Mesenchymal stem cell (in vitro differentiated cells and primary cell): ENCODE results near the gene DCST2.

ENCODE experiments used
- DNase-seq: peaks from one replicate; pipeline ENCODE4 v3.0.0-alpha.2; 2013
- H2AFZ ChIP-seq: one replicate; pipeline ENCODE4 v1.6.1; 2013; ENCODE audit warnings: low read depth, mild to moderate bottlenecking, control low read depth, inconsistent platforms, low read length, moderate library complexity
- H2AK5ac ChIP-seq: 2 replicates; pipeline ENCODE4 v1.6.1; 2013; ENCODE audit warnings: low read length, moderate library complexity, mild to moderate bottlenecking, inconsistent platforms; ENCODE audit not compliant: severe bottlenecking
- H2BK120ac ChIP-seq: one replicate; pipeline ENCODE4 v1.6.1; 2013; ENCODE audit warnings: low read depth, mild to moderate bottlenecking, inconsistent platforms, low read length, moderate library complexity
- H2BK12ac ChIP-seq, 2 experiments: one replicate each; pipeline ENCODE4 v1.6.1; 2013; ENCODE audit warnings: inconsistent platforms in 2 of 2, low read length in 2 of 2, mild to moderate bottlenecking in 2 of 2, moderate library complexity in 2 of 2, control low read depth in 1 of 2
- H2BK15ac ChIP-seq: one replicate; pipeline ENCODE4 v1.6.1; 2013; ENCODE audit warnings: mild to moderate bottlenecking, low read depth, inconsistent platforms; ENCODE audit not compliant: poor library complexity, severe bottlenecking
- H2BK5ac ChIP-seq: 2 replicates; pipeline ENCODE4 v1.6.1; 2013; ENCODE audit warnings: low read depth, mild to moderate bottlenecking, low read length, control low read depth, inconsistent platforms; ENCODE audit not compliant: poor library complexity, severe bottlenecking
- H3K14ac ChIP-seq, 2 experiments: one replicate each; pipeline ENCODE4 v1.6.1; 2013; ENCODE audit warnings: inconsistent platforms in 2 of 2, low read length in 2 of 2, control low read depth in 1 of 2, mild to moderate bottlenecking in 1 of 2, moderate library complexity in 1 of 2
- H3K18ac ChIP-seq, 2 experiments: one replicate each; pipeline ENCODE4 v1.6.1; 2013; ENCODE audit warnings: inconsistent platforms in 2 of 2, low read length in 2 of 2, control low read depth in 1 of 2, low read depth in 1 of 2, mild to moderate bottlenecking in 1 of 2
- H3K23ac ChIP-seq, 2 experiments: one replicate each; pipeline ENCODE4 v1.6.1; 2013; ENCODE audit warnings: inconsistent platforms in 2 of 2, low read length in 2 of 2, mild to moderate bottlenecking in 2 of 2, moderate library complexity in 2 of 2, control low read depth in 1 of 2
- H3K27ac ChIP-seq: 2 replicates; pipeline ENCODE4 v1.5.1; 2013; ENCODE audit warnings: mild to moderate bottlenecking, moderate library complexity, low read length, control low read depth, inconsistent platforms; ENCODE audit not compliant: poor library complexity, severe bottlenecking
- H3K27me3 ChIP-seq, 2 experiments: 2 replicates each; pipeline versions ENCODE4 v1.6.1 to v1.7.0; 2013; ENCODE audit warnings: low read length in 2 of 2, mild to moderate bottlenecking in 2 of 2, moderate library complexity in 2 of 2, control low read depth in 1 of 2, inconsistent platforms in 1 of 2; ENCODE audit not compliant: control insufficient read depth in 1 of 2, insufficient read depth in 1 of 2
- H3K36me3 ChIP-seq, 2 experiments: 2 replicates each; pipeline versions ENCODE4 v1.6.1 to v1.7.0; 2013; ENCODE audit warnings: low read length in 2 of 2, control low read depth in 1 of 2, inconsistent platforms in 1 of 2, low read depth in 1 of 2, mild to moderate bottlenecking in 1 of 2; ENCODE audit not compliant: insufficient read depth in 2 of 2, control insufficient read depth in 1 of 2
- H3K4ac ChIP-seq, 2 experiments: one replicate each; pipeline ENCODE4 v1.6.1; 2013; ENCODE audit warnings: inconsistent platforms in 2 of 2, low read length in 2 of 2, mild to moderate bottlenecking in 2 of 2, moderate library complexity in 2 of 2, control low read depth in 1 of 2, low read depth in 1 of 2
- H3K4me1 ChIP-seq: 2 replicates; pipeline ENCODE4 v1.6.1; 2013; ENCODE audit warnings: low read depth, low read length, control low read depth; ENCODE audit not compliant: control insufficient read depth, insufficient read depth
- H3K4me2 ChIP-seq: 2 replicates; pipeline ENCODE4 v1.6.1; 2013; ENCODE audit warnings: low read length, mild to moderate bottlenecking, inconsistent platforms; ENCODE audit not compliant: poor library complexity, severe bottlenecking
- H3K4me3 ChIP-seq, 2 experiments: 2 replicates each; pipeline versions ENCODE4 v1.5.1 to v1.7.0; 2013; ENCODE audit warnings: low read length in 2 of 2, mild to moderate bottlenecking in 2 of 2, control low read depth in 1 of 2, low read depth in 1 of 2; ENCODE audit not compliant: insufficient read depth in 1 of 2
- H3K79me1 ChIP-seq: replicated peaks from 2 replicates; pipeline ENCODE4 v1.6.1; 2013; ENCODE audit warnings: mild to moderate bottlenecking, control low read depth, low read length, inconsistent platforms; ENCODE audit not compliant: poor library complexity, severe bottlenecking
- H3K9ac ChIP-seq: 2 replicates; pipeline ENCODE4 v1.7.0; 2013; ENCODE audit warnings: mild to moderate bottlenecking, low read length, moderate library complexity
- H3K9me3 ChIP-seq: 2 replicates; pipeline ENCODE4 v1.7.0; 2013; ENCODE audit warnings: mild to moderate bottlenecking, low read length; ENCODE audit not compliant: control insufficient read depth
- H4K8ac ChIP-seq: one replicate; pipeline ENCODE4 v1.6.1; 2013; ENCODE audit warnings: inconsistent platforms, mild to moderate bottlenecking, low read length, moderate library complexity
- H4K91ac ChIP-seq: one replicate; pipeline ENCODE4 v1.6.1; 2013; ENCODE audit warnings: mild to moderate bottlenecking, low read length, inconsistent platforms
- WGBS: methylation state at CpG from one replicate; pipeline ENCODE4 v1.1.7; 2013; ENCODE audit warnings: mixed read lengths; 5-methylcytosine and 5-hydroxymethylcytosine counted together

Gene DCST2

DNA sequence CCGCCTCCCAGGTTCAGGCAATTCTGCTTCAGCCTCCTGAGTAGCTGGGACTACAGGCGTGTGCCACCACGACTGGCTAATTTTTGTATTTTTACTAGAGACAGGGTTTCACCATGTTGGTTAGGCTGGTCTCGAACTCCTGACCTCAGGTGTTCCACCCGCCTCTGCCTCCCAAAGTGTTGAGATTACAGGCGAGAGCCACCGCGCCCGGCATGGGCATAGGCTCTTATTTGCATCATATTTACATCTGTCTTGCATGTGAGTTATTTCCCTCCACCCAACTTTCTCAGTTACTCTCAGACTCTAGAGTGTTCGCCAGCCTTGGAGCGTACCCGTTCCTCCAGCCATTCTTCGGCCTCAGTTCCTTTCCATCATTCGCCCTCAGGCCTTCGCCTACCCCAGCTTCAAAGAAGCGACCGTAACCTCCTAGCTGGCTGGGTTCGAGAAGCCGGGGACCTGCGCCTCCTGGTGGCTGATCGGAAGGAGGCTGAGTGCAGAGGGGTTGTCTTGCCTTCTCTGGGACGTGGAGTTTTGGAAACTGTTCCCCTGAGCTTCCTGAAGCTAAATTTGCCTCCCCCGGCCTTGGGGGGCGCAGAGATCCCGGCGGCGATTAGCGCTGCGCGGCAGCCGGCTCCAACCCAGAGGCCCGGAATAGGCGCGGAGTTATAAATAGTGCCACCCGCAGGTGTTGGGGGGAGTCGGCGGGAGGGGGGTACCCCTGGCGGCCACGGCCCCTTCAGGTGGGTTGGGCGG is 34.6 kb downstream of the DCST2 start:
- 33% methylated on average over 26 of the region's 40 CpGs for WGBS
- peak; percentile 62 for DNase-seq
- H2BK5ac ChIP-seq: no peak overlapping the region

GRCh38 chr1:154998201-154998780 is 35.3 kb downstream of the DCST2 start:
- H2BK12ac ChIP-seq: peak overlapping the region in 1 of 2 experiments; percentile 55
- no peak overlapping the region for H2BK15ac ChIP-seq
- no peaks in the 10 kb centered on the region for H3K9me3 ChIP-seq
- H3K9ac ChIP-seq: peak overlapping the region; percentile 66
- no peak overlapping the region for H3K4me2 ChIP-seq
- no peak overlapping the region for H2BK5ac ChIP-seq
- no peak overlapping the region for H4K91ac ChIP-seq
- H3K36me3 ChIP-seq: peaks cover 0 to 4% of the 10 kb centered on the region in 2 experiments
- no peak overlapping the region for H3K4me3 ChIP-seq
- no peak for DNase-seq
- no peak overlapping the region for H3K14ac ChIP-seq
- H2AK5ac ChIP-seq: peak overlapping the region; percentile 17
- peaks cover 7% of the 10 kb centered on the region for H3K79me1 ChIP-seq
- no peak overlapping the region for H4K8ac ChIP-seq
- no peak overlapping the region for H2BK120ac ChIP-seq
- no peak overlapping the region for H2AFZ ChIP-seq
- no peaks in the 10 kb centered on the region for H3K27me3 ChIP-seq
- H3K27ac ChIP-seq: no peak overlapping the region
- peak overlapping the region in 1 of 2 experiments; percentile 15 for H3K23ac ChIP-seq
- no peak overlapping the region for H3K4ac ChIP-seq
- no peak overlapping the region for H3K18ac ChIP-seq
- 92% methylated on average over 14 of the region's 16 CpGs for WGBS
- peaks cover 24% of the 10 kb centered on the region for H3K4me1 ChIP-seq

More for the DNA sequence above, 34.6 kb downstream of the DCST2 start:
- Histone ChIP-seq H3K14ac (no peak overlapping the region), H3K36me3 (no peaks in the 10 kb centered on the region), H2BK120ac (peak overlapping the region; percentile 76), H2BK12ac (peak overlapping the region in 1 of 2 experiments; percentile 37), H3K27me3 (no peaks in the 10 kb centered on the region), H3K23ac (no peak overlapping the region), H2AFZ (no peak overlapping the region), H2AK5ac (no peak overlapping the region), H2BK15ac (no peak overlapping the region), H3K4me1 (peaks cover 20% of the 10 kb centered on the region), H3K79me1 (peaks cover 7% of the 10 kb centered on the region), H3K18ac (peak overlapping the region in 1 of 2 experiments; percentile 49), H3K27ac (no peak overlapping the region), H3K4ac (no peak overlapping the region), H3K9me3 (no peaks in the 10 kb centered on the region), H3K9ac (peak overlapping the region; percentile 66), H3K4me2 (peak overlapping the region; percentile 95), H3K4me3 (peak overlapping the region in 1 of 2 experiments; percentile 63), H4K91ac (no peak overlapping the region), H4K8ac (peak overlapping the region; percentile 27)

- Histone ChIP-seq H3K9me3 (no peaks in the 10 kb centered on the region), H3K4me3 (no peak overlapping the region), H4K8ac (no peak overlapping the region), H2BK12ac (peak overlapping the region in 1 of 2 experiments; percentile 24), H3K36me3 (peaks cover 3 to 10% of the 10 kb centered on the region in 2 experiments), H3K79me1 (peaks cover 7% of the 10 kb centered on the region), H2AFZ (no peak overlapping the region), H3K4me2 (no peak overlapping the region), H2BK120ac (no peak overlapping the region), H3K27ac (no peak overlapping the region), H3K23ac (no peak overlapping the region), H4K91ac (no peak overlapping the region), H3K18ac (no peak overlapping the region), H3K4me1 (peaks cover 30% of the 10 kb centered on the region), H3K14ac (no peak overlapping the region), H2BK5ac (no peak overlapping the region), H3K4ac (peak overlapping the region in 1 of 2 experiments; percentile 51), H2BK15ac (no peak overlapping the region), H3K9ac (no peak overlapping the region), H3K27me3 (no peaks in the 10 kb centered on the region), H2AK5ac (no peak overlapping the region)
- no peak for DNase-seq
- WGBS: 90% methylated on average over 15 of the region's 15 CpGs
Measured at GRCh38 chr1:154996966-154997701, 36.4 kb downstream of the DCST2 start.
